HG03280 (cell line): Measurements from ENCODE around the gene SHD.
A peak's percentile ranks its signal among the peaks of the same experiment; 100 is the strongest.
"Not testable (repeated sequence)": the region's sequence is repeated elsewhere in the genome, so short reads cannot be mapped to it uniquely, and the experiment has no call there.

Experiments
- ATAC-seq: cut with Tn5 transposase; IDR thresholded peaks from one replicate; pipeline ENCODE4 v1.9.1; 2021; ENCODE audit warnings: mild to moderate bottlenecking, moderate library complexity; ENCODE audit not compliant: unreplicated experiment

Gene SHD

DNA sequence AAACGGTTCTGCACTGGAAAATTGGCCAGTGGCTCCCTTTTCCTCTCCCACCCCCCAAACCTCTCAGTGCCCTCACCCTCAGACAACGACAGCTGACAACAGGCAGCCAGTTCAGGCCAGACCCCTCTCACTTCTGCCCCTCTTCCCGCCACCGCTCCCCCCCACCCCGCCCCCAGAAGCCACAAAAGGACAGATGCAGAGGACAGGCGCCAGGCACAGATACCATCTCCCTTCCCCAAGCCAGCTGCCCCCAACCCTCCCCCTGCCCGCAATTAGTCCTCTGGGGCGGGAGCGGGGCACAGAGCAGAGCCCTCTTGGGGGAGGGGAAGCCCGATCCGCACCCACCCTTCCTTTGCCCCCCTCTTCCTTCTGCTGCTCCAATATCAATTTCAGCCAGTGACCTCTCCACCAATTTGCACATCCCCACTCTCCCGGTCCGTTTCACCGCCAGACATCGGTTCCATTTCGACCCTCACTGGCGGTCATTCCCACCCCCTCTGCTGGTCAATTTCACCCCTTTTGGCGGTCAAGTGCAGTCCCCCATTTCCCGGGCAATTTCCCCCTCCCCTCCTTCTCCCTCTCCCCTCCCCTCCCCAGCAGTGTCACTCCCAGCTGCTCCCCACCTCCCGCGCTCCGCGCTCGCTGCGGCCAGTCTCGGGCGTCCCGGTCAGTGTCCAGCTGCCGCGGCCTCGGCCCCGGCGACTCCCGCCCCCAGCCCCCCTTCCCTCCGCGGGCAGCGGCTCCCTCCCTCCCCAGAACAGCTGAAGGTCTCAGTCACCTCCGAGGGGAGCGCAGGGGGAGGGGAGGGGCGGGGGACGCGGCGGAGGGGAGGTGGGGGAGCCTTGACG is at the start of gene SHD:
SHD (plus strand) TSS at position 848 of the 848 bp plus-strand sequence. CDS start 798 bp downstream, outside the sequence.
- ATAC-seq = no peak

DNA sequence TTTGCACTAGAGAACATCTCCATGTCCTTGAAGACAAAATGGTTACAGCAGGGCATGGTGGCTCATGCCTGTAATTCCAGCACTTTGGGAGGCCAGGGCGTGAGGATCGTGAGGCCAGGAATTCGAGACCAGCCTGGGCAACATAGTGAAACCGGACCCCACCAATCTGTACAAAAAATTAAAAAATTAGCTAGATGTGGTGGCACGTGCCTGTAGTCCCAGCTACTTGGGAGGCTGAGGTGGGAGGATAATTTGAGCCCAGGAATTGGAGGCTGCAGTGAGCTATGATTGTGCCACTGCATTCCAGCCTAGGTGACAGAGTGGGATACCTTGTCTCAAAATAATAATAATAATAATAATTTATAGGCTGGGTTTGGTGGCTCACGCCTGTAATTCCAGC is 48.8 kb upstream of the SHD start:
- not testable (repeated sequence) for ATAC-seq

DNA sequence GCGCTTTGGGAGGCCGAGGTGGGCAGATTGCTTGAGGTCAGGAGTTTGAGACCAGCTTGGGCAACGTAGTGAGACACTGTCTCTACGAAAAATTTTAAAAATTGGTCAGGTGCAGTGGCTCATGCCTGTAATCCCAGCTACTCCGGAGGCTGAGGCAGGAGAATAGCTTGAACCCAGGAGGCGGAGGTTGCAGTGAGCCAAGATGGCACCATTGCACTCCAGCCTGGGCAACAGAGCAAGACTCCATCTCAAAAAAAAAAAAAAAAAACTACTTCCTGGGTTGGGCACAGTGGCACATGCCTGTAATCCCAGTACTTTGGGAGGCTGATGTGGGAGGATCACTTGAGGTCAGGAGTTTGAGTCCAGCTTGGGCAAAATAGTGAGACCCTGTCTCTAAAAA is 47.5 kb upstream of the SHD start:
- not testable (repeated sequence) for ATAC-seq

GRCh38 chr19:4232139-4232538 is 46.9 kb upstream of the SHD start:
- not testable (repeated sequence) for ATAC-seq

DNA sequence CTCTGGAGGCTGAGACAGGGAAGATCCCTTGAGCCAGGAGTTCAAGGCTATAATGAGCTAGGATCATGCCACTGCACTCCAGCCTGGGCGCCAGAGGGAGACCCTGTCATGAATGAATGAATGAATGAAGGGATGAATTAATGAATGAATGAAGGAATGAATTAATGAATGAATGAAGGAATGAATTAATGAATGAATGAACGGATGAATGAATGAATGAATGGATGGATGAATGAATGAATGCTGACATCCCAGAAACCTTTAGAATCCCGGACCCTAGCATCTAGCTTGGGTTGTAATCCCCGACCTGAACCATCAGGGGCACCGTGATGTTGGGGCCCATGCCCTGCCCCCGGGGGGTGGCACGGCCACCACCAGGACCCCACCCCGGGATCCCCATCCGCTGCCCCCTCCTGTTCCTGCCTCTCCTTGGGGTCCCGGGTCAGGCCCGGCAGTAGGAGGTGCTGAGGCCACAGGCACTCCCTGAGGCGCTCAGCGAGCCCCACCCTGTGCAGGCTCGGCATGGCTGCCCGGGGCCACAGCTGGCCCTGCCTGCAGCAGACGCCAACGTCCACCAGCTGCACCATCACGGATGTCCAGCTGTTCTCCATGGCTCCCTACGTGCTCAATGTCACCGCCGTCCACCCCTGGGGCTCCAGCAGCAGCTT is 46.3 kb upstream of the SHD start:
- no peak for ATAC-seq

- ATAC-seq = no peak
Observed at GRCh38 chr19:4233282-4233853, 45.7 kb upstream of the SHD start.

- no peak for ATAC-seq
Observed at GRCh38 chr19:4234142-4234861, 44.8 kb upstream of the SHD start.

DNA sequence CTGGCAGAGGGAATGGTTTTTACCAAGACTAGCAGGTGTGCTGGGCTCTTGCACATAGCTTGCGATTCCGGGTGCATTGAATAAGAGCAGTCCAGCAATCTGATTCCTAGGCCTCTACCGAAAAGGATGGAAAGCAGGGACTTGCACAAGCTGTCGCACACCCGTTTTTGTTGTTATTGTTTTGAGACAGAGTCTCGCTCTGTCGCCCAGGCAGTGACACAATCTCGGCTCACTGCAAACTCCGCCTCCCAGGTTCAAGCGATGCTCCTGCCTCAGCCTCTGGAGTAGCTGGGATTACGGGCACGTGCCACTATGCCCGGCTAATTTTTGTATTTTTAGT is 44.2 kb upstream of the SHD start:
- ATAC-seq = no peak

DNA sequence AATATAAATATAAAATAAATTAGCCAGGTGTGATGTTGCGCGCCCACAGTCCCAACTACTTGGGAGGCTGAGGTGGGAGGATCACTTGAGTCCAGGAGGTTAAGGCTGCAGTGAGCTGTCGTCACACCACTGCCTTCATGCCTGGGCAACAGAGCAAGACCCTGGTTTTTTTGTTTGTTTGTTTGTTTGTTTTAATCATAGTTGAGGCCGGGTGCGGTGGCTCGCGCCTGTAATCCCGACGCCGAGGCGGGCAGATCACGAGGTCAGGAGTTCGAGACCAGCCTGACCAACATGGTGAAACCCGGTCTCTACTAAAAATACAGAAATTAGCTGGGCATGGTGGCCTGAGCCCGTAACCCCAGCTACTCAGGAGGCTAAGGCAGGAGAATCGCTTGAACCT is 41.6 kb upstream of the SHD start:
- ATAC-seq = not testable (repeated sequence)

- no peak for ATAC-seq
Observed at GRCh38 chr19:4238831-4239230, 40.2 kb upstream of the SHD start.

GRCh38 chr19:4241824-4242430 is 37.1 kb upstream of the SHD start:
- no peak for ATAC-seq

- ATAC-seq = not testable (repeated sequence)
Observed at GRCh38 chr19:4245938-4246337, 33.1 kb upstream of the SHD start.

- peak; percentile 88 for ATAC-seq
Observed at GRCh38 chr19:4246767-4247593, 32.1 kb upstream of the SHD start, which contains the start of gene YJU2. YJU2 (plus strand) TSS chr19:4247080; CDS start chr19:4247147, 67 bp downstream.

- no peak for ATAC-seq
Observed at GRCh38 chr19:4256563-4256962, 22.5 kb upstream of the SHD start.

DNA sequence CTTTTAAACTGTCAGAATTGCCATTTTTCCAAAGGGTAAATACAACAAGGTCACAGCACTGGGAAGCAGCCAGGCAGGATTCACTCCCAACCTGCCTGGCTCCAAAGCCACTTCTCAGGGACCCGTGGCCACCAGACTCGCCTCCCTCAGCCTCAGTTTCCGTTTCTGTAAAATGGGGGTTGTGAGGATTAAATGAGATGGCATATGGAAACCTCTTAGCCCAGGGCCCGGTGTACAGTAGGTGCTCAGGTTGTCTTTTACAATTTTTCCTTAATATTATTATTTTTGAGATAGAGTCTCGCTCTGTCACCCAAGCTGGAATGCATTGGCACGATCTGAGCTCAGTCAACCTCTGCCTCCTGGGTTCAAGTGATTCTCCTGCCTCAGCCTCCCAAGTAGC is 22.0 kb upstream of the SHD start:
- ATAC-seq = no peak

GRCh38 chr19:4258181-4258580 is 20.9 kb upstream of the SHD start:
- no peak for ATAC-seq

DNA sequence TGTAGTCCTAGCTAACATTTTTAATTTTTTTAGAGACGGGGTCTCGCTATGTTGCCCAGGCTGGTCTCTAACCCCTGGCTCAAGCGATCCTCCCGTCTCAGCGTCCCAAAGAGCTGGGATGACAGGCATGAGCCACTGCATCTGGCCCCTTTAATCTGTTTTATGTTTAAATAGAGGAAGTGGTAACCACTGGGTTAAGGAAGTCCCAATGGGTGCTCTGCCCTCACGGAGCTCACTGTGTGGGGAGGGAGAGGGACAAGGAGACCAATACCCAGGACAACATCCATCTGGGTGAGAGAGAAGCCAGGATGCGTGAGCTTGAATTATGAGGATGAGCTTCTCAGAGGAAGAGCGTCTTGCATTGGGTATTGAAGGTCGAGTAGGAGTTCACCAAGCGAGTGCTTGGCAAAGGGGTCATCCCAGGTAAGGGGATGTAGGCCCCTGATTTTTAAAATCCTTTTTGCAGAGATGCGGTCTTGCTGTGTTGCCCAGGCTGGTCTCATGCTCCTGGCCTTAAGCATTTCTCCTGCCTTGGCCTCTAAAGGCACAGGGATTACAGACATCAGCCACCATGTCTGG is 18.4 kb upstream of the SHD start:
- ATAC-seq = no peak

DNA sequence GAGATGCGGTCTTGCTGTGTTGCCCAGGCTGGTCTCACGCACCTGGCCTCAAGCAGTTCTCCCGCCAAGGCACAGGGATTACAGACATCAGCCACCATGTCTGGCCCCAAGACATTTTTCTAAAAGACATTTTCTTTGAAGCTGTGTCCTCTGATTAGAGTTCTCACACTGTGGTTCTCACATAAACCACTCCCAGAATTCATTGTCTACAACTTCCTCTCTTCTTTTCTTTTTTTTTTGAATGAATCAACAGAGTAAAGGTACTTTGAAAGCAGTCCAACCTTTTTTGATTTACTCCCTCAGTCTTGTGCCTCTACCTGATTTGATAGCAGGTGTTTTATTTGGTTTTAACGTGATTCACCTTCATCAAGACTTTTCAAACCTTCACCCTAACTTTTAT is 14.3 kb upstream of the SHD start:
- no peak for ATAC-seq

GRCh38 chr19:4266253-4267000 is 12.6 kb upstream of the SHD start:
- ATAC-seq = no peak
